IPS-18a (cell line): ENCODE measurements around the gene GINS1.
A peak's percentile ranks its signal among the peaks of the same experiment; 100 is the strongest.
"Not testable (repeated sequence)": the region's sequence is repeated elsewhere in the genome, so short reads cannot be mapped to it uniquely, and the experiment has no call there.

Experiments used
- H3K27ac ChIP-seq: one replicate; pipeline ENCODE4 v1.5.1; 2013; ENCODE audit warnings: low read length
- H3K27me3 ChIP-seq: one replicate; pipeline ENCODE4 v1.6.1; 2013; ENCODE audit warnings: mild to moderate bottlenecking, low read length; ENCODE audit not compliant: control insufficient read depth, insufficient read depth
- H3K36me3 ChIP-seq: one replicate; pipeline ENCODE4 v1.6.1; 2013; ENCODE audit warnings: low read depth, low read length; ENCODE audit not compliant: control insufficient read depth
- H3K4me1 ChIP-seq: one replicate; pipeline ENCODE4 v1.6.1; 2013; ENCODE audit warnings: low read depth, low read length; ENCODE audit not compliant: control insufficient read depth
- H3K4me3 ChIP-seq: one replicate; pipeline ENCODE4 v1.5.1; 2013; ENCODE audit warnings: low read length
- H3K9ac ChIP-seq: one replicate; pipeline ENCODE4 v1.6.1; 2013; ENCODE audit warnings: mild to moderate bottlenecking, low read length, moderate library complexity
- H3K9me3 ChIP-seq: one replicate; pipeline ENCODE4 v1.6.1; 2013; ENCODE audit warnings: low read depth, low read length; ENCODE audit not compliant: control insufficient read depth

Gene GINS1

DNA sequence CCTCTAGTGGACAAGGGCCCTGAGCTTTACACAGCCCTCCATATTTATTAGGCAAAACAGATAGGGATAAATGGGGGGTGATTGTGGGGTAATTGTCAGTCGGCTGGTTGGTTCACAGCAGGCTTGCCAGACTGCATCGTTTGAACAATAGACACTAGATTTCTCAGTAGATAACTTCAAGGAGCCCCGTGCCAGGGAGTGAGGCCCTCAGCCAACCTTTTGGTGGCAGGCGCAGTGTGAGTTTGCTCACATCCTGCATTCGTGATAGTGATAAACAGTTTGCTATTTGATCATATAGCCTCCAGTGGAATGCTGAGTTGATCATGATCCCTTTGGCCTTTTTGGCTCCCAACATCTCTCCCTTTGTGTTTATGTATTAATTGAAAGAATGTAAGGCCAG is 13.2 kb upstream of the GINS1 start:
- H3K4me1 ChIP-seq, result no peaks in the 10 kb centered on the region
- no peak overlapping the region for H3K9ac ChIP-seq
- no peak overlapping the region for H3K4me3 ChIP-seq
- H3K9me3 ChIP-seq, result no peaks in the 10 kb centered on the region
- no peak overlapping the region for H3K27ac ChIP-seq
- H3K36me3 ChIP-seq, result no peaks in the 10 kb centered on the region
- peaks cover 2% of the 10 kb centered on the region for H3K27me3 ChIP-seq

DNA sequence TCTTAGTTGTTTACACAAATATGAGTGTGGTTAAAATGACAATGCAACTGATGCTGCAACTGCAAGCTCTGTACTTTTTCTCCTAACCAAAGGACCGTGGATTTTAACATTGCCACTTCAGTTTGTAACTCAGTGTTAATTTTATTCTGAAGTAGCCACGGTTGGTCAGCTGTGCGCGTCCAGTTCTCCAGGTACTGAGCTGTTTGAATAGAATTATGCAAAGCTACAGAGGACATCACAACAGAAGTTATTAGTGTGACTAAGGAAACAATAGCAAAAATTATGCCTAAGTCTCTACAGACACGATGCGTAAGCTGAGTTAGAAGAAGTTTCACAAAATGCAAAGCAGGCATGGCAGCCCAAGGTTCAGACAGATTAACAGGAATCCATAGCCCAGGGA is 12.5 kb upstream of the GINS1 start:
- Histone ChIP-seq H3K4me3 (no peak overlapping the region), H3K36me3 (no peaks in the 10 kb centered on the region), H3K27ac (no peak overlapping the region), H3K4me1 (no peaks in the 10 kb centered on the region), H3K9ac (no peak overlapping the region), H3K9me3 (no peaks in the 10 kb centered on the region), H3K27me3 (no peaks in the 10 kb centered on the region)

GRCh38 chr20:25397096-25397495 is 10.4 kb upstream of the GINS1 start:
- H3K9me3 ChIP-seq, result peaks cover 6% of the 10 kb centered on the region
- H3K27ac ChIP-seq, result no peak overlapping the region

GRCh38 chr20:25397821-25398220 is 9.7 kb upstream of the GINS1 start:
- H3K36me3 ChIP-seq, result no peaks in the 10 kb centered on the region
- H3K4me1 ChIP-seq, result no peaks in the 10 kb centered on the region
- H3K27me3 ChIP-seq, result no peaks in the 10 kb centered on the region
- H3K9me3 ChIP-seq, result peaks cover 14% of the 10 kb centered on the region
- no peak overlapping the region for H3K4me3 ChIP-seq
- no peak overlapping the region for H3K27ac ChIP-seq
- no peak overlapping the region for H3K9ac ChIP-seq

More at GRCh38 chr20:25397096-25397495, 10.4 kb upstream of the GINS1 start:
- H3K9ac ChIP-seq, result no peak overlapping the region
- H3K27me3 ChIP-seq, result no peaks in the 10 kb centered on the region
- no peaks in the 10 kb centered on the region for H3K36me3 ChIP-seq
- H3K4me3 ChIP-seq, result no peak overlapping the region
- no peaks in the 10 kb centered on the region for H3K4me1 ChIP-seq

DNA sequence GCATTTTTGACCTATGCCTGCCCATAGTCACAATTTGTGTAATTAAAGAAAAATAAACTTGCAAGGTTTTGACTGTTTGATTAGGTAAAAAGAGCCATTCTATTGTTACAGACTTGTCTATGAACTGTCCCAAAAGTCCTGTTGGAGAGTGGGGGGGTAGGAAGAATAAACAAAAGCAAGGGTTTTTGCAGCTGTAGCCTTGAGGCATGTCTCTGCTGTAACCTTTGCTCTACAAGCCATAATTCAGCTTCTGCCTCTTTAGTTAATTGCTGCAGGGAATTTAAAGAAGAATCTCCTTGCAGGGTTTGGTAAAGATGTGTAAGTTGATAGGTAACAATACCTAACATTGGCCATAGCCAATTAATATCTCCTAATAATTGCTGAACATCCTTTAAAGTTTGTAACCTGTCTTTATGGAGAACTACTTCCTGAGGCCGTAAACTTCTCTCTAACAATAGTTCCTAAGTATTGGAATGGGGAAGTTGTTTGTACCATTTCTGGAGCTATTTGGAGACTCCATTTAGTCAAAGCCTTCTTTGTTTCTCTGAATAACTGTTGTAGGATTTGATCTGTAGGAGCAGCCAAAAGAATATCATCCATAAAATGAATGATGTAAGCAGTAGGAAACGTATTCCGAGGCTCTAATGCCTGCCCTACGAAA is 9.0 kb upstream of the GINS1 start:
- Histone ChIP-seq H3K4me3 (no peak overlapping the region), H3K27ac (no peak overlapping the region), H3K27me3 (no peaks in the 10 kb centered on the region), H3K9ac (no peak overlapping the region), H3K4me1 (no peaks in the 10 kb centered on the region), H3K9me3 (peaks cover 20% of the 10 kb centered on the region), H3K36me3 (no peaks in the 10 kb centered on the region)

GRCh38 chr20:25399037-25399430 is 8.4 kb upstream of the GINS1 start:
- no peak overlapping the region for H3K4me3 ChIP-seq
- H3K9ac ChIP-seq, result no peak overlapping the region
- no peak overlapping the region for H3K27ac ChIP-seq
- H3K9me3 ChIP-seq, result peaks cover 21% of the 10 kb centered on the region
- no peaks in the 10 kb centered on the region for H3K4me1 ChIP-seq
- no peaks in the 10 kb centered on the region for H3K36me3 ChIP-seq
- H3K27me3 ChIP-seq, result no peaks in the 10 kb centered on the region

DNA sequence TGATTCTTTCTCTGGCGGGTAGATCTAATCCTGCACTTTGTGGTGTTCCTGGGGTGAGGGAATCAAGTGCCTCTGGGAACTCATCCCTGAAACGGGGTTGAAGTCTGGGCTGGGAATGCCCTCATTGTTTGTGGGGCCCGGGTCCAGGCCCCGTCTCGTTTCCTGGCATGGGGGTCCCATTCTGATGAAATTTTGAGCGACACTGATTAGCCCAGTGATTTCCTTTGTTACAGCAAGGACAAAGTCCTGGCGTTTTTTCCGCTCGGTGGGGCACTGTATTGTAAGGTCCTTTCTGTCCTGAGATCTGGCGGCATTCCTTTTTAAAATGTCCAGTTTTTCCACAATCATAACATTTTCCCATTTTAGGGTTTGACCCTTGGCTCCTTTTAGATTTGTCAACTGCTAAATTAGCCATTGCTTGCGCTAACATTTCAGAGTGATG is 7.2 kb upstream of the GINS1 start:
- peaks cover 21% of the 10 kb centered on the region for H3K9me3 ChIP-seq
- H3K4me3 ChIP-seq, H3K27ac ChIP-seq, H3K27me3 ChIP-seq, H3K9ac ChIP-seq, H3K4me1 ChIP-seq, H3K36me3 ChIP-seq: not testable (repeated sequence)

GRCh38 chr20:25402583-25402982 is 4.9 kb upstream of the GINS1 start:
- Histone ChIP-seq H3K4me1 (no peaks in the 10 kb centered on the region), H3K27ac (no peak overlapping the region), H3K27me3 (no peaks in the 10 kb centered on the region), H3K9me3 (peaks cover 21% of the 10 kb centered on the region), H3K36me3 (no peaks in the 10 kb centered on the region), H3K4me3 (no peak overlapping the region), H3K9ac (no peak overlapping the region)

- Histone ChIP-seq H3K4me3 (peak overlapping the region; percentile 95), H3K36me3 (no peaks in the 10 kb centered on the region), H3K9ac (peak overlapping the region; percentile 98), H3K27me3 (no peaks in the 10 kb centered on the region), H3K4me1 (peaks cover 8% of the 10 kb centered on the region), H3K27ac (peak overlapping the region; percentile 91), H3K9me3 (peaks cover 4% of the 10 kb centered on the region)
These were observed 686 bp downstream of the GINS1 start for GRCh38 chr20:25408170-25408547.

DNA sequence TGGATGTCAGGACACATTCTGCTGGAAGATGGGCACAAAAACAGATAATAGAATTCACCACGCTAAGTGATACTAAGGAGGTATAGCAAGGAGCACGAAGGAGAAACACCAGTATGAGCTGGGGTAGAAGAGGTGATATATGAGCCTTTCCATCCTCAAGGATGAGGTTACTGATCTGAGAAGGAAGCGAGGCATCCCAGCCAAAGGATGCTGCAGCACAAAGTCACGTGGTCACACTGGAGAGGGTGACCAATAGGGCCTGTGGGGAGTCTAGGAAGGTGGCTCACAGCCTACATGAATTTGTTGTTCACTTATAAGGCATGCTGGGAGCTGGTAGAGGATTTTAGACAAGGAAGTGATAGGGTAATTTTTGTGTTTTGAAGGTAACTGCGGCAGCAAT is 1.4 kb downstream of the GINS1 start:
- H3K4me3 ChIP-seq, result peak overlapping the region; percentile 95

GRCh38 chr20:25418776-25419175 is 11.3 kb downstream of the GINS1 start:
- H3K27me3 ChIP-seq, result no peaks in the 10 kb centered on the region
- H3K27ac ChIP-seq, result no peak overlapping the region
- no peak overlapping the region for H3K9ac ChIP-seq
- H3K36me3 ChIP-seq, result peaks cover 66% of the 10 kb centered on the region
- H3K4me1 ChIP-seq, result no peaks in the 10 kb centered on the region
- H3K4me3 ChIP-seq, result no peak overlapping the region
- no peaks in the 10 kb centered on the region for H3K9me3 ChIP-seq

More for the DNA sequence above, 1.4 kb downstream of the GINS1 start:
- H3K9ac ChIP-seq, result peak overlapping the region; percentile 98
- H3K4me1 ChIP-seq, result peaks cover 8% of the 10 kb centered on the region
- H3K9me3 ChIP-seq, result no peaks in the 10 kb centered on the region
- H3K27me3 ChIP-seq, result no peaks in the 10 kb centered on the region
- H3K36me3 ChIP-seq, result no peaks in the 10 kb centered on the region
- H3K27ac ChIP-seq, result no peak overlapping the region

DNA sequence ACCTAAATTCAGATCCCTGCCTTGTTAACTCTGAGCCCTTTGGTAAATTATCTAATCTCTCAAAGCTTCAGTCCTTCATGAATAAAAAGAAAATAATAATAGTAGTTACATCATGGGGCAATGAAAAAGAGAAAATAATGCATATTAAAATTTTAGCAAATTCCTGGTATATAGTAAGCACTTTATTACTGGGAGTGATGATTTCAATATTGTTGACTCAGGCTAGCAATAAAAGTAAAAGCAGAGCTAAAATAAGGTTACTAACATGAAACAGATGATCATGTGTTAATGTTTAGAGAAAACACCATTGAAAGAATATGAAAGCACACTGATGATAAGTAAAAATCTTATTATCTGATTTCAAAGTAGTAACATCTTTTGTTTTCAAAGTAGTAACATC is 13.6 kb downstream of the GINS1 start:
- no peak overlapping the region for H3K27ac ChIP-seq
- no peaks in the 10 kb centered on the region for H3K9me3 ChIP-seq
- H3K4me3 ChIP-seq, result no peak overlapping the region
- no peak overlapping the region for H3K9ac ChIP-seq
- H3K27me3 ChIP-seq, result no peaks in the 10 kb centered on the region
- H3K4me1 ChIP-seq, result no peaks in the 10 kb centered on the region
- H3K36me3 ChIP-seq, result peaks cover 72% of the 10 kb centered on the region
